ENCODE results near the gene CLEC18C. TPM values are rescaled to one million over a fixed set of nuclear protein-coding genes. Genes with fewer than 3 reads are reported as not detected.
"Not testable (repeated sequence)": the region's sequence is repeated elsewhere in the genome, so short reads cannot be mapped to it uniquely, and the experiment has no call there.

CLEC18C gene
- polyA plus RNA-seq (ENCODE audit: insufficient read length in 4 of 4) = 10 to 100 TPM; 37.1 to 75.5 (median 59.6) TPM

DNA sequence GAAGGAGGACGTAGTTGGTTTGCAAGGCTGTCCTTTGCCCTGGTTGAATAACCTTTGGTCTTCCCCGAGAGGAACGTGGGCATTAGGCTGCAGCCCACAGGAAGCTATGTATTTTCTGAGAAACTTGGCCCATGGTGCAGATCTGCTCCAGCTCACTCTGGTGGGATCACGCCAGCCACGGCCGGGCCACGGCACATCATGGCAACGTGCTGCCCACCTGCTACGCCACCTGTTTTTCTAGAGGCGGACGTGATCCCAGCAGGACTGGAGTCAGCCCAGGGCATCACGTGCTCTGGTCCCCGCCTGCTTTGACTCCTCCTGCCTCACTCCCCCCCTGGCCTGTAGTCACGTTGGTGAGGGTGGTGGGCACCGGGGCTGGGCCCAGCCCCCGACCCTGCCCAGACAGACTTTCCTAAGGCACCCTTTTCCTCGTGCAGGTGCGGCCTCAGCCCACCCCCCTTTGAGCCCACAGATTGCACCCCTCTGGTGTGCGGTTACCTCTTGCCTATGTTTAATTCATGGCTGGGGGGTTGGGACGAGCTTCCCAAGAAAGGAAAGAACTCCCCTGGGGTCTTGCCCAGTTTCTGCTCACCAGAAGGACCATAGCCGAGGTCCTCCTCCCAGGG lies at the start of gene CLEC18C:
Gene CLEC18C (plus strand): TSS at position 576 of the 626 bp plus-strand sequence. CDS start 492 bp downstream, outside the sequence.
- not testable (repeated sequence) for DNase-seq (ENCODE audit: low read depth in 4 of 4, low spot score in 2 of 4)

DNA sequence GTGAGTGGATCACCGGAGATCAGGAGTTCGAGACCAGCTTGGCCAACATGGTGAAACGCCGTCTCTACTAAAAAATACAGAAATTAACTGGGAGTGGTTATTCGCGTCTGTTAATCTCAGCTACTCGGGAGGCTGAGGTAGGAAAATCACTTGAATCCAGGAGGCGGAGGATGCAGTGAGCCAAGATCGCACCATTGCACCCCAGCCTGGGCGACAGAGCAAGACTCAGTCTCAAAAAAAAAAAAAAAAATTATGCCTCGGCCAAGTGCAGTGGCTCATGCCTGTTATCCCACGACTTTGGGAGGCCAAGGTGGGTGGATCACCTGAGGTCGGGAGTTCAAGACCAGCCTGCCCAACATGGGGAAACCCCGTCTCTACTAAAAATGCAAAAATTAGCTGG lies 49.8 kb upstream of the CLEC18C start:
- DNase-seq (ENCODE audit: low read depth in 4 of 4, low spot score in 2 of 4) = not testable (repeated sequence)

DNA sequence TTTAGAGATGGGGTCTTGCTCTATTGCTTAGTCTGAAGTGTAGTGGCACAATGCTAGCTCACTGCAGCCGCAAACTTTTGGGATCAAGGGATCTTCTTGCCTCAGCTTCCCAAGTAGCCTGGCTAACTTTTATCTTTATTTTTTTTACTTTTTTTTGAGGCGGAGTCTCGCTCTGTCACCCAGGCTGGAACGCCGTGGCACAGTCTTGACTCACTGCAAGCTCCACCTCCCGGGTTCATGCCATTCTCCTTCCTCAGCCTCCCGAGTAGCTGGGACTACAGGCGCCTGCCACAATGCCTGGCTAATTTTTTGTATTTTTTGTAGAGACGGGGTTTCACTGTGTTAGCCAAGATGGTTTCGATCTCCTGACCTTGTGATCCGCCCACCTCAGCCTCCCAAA lies 47.4 kb upstream of the CLEC18C start:
- not testable (repeated sequence) for DNase-seq (ENCODE audit: low read depth in 4 of 4, low spot score in 2 of 4)

DNA sequence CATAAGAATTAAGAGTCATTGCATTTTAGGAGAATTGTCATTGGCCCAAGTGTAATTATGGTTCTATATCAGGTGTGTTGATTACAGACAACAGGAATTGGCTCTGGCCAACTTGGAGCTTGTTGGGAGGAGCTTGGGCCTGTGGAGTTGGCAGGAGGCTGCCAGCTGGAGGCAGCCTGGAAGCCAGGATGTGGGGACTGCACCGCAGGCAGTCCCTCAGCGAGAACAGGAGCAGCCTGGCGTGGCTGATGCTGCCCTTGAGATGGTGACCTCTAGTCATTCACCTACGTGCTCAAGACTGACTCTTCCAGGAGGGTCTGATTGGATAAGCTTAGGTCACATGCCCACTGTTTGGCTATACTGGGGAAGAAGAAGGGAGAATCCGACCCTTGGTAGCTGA lies 45.9 kb upstream of the CLEC18C start:
- not testable (repeated sequence) for DNase-seq (ENCODE audit: low read depth in 4 of 4, low spot score in 2 of 4)

DNA sequence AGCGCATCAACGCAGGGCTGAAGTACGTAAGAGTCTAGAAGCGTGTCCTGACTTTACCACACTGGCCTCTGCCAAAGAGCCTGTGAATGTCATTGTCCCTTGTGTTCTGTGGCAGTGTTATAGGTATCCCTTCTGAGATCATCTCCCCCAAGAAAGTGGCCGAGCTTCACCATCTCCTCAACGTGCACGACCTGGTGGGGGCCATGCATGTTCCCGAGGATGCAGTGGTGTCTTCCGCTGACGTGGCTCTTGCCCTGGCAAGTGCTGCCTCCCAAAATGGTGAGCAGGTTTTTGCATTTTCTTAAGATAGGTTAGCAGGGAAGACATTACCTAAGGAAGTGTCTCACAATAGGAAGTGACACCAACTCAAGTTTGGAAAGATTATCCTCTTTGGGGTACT lies 44.7 kb upstream of the CLEC18C start:
- DNase-seq (ENCODE audit: low read depth in 4 of 4, low spot score in 2 of 4) = not testable (repeated sequence)

DNA sequence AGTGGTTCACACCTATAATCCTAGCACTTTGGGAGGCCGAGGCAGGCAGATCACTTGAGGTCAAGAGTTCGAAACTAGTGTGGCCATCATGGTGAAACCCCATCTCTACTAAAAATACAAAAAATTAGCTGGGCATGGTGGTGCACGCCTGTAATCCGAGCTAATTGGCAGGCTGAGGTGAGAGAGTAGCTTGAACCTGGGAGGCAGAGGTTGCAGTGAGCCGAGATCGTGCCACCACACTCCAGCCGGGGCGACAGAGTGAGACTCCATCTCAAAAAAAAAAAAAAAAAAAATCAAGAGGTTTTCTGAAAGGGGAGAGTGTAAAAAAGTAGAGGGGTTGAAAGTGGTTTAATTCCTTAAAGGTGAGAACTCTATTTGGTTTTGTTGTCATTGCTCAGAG lies 37.8 kb upstream of the CLEC18C start:
- DNase-seq (ENCODE audit: low read depth in 4 of 4, low spot score in 2 of 4) = not testable (repeated sequence)

DNA sequence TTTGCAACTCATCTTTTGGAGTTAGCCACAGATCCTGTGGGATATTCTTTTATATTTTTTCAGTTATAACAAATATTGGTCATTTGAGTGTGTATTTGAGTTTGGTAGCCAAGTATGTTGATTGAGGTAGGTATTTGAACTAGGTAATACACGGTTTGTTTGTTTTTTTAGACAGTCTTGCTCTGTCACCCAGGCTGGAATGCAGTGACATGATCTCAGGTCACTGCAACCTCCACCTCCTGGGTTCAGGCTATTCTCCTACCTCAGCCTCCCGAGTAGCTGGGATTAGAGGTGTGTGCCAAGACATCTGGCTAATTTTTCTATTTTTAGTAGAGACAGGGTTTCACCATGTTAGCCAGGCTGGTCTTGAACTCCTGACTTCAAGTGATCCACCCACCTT lies 37.0 kb upstream of the CLEC18C start:
- DNase-seq (ENCODE audit: low read depth in 4 of 4, low spot score in 2 of 4) = not testable (repeated sequence)

DNA sequence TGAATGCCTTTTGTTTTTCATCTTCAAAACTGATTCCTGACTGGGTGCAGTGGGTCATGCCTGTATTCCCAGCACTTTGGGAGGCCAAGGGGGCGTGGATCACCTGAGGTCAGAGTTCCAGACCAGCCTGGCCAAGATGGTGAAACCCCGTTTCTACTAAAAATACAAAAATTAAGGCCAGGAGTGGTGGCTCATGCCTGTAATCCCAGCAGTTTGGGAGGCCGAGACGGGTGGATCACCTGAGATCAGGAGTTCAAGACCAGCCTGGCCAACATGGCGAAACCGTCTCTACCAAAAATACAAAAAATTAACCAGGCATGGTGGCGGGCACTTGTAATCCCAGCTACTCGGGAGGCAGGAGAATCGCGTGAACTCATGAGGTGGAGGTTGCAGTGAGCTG lies 30.8 kb upstream of the CLEC18C start:
- DNase-seq (ENCODE audit: low read depth in 4 of 4, low spot score in 2 of 4) = not testable (repeated sequence)

DNA sequence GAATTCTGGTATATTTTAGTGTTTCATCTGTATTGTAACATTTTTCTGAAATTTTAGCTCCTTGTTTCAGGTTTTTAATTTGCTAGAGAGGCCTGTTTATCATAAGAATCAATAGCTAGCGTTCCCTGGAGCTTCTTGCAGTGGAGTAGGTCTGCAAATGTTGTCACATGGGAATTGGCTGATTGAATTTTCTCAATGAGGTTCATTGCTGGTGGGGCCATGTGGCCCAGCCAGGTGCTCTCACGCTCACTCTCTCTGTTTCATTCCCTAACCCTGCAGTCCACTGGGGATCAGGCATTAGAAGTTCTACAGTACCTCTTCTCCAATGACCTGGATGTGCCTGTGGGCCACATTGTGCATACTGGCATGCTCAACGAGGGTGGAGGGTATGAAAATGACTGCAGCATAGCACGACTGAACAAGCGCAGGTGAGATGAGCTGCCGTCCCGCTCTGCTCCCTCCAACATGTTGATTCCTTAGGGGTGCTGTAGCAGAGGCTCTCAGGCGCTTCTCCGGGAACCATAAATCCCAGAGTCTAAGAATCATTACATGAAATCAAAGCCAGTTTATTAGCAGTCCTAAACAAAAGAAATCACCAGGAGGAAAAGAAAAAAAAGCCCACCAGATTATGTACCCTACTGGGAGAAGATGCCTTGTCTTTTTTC lies 30.2 kb upstream of the CLEC18C start:
- DNase-seq (ENCODE audit: low read depth in 4 of 4, low spot score in 2 of 4) = not testable (repeated sequence)

DNA sequence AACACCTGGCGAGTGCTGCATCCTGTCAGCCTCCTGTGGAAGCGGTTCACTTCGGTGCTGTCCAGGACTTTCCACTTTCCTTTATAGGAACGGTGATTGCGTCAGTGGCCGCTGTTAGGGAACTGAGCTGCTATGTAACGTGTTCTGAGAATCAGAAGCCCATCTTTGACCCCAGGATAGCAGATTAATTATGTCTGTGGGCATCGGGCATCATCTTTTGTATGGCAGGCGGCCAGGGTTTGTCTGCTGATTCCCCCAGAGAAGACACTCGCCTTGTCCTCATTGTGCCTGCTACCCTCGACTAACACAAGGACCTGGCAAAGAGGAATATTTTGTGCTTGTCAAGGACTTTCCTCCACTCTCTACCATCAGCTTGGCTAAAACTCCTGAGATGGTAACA lies 25.7 kb upstream of the CLEC18C start:
- DNase-seq (ENCODE audit: low read depth in 4 of 4, low spot score in 2 of 4) = not testable (repeated sequence)

DNA sequence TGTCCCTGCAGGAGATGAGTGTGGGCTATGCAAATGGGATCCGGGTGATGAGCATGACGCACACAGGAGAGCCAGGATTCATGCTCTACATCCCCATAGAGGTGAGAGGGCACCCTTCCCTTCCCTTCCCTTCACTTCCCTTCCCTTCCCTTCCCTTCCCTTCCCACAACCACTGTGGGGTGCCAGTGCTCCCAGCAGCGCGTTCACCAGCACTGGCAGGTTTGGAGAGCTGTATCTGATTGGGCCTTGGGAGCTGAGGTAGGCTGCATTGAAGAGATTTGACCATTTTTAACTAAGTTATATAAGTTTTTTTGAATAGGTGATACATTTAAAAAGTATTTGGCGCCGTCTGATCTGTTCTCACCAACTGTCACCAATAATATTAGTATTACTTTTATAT lies 25.1 kb upstream of the CLEC18C start:
- DNase-seq (ENCODE audit: low read depth in 4 of 4, low spot score in 2 of 4) = not testable (repeated sequence)

DNA sequence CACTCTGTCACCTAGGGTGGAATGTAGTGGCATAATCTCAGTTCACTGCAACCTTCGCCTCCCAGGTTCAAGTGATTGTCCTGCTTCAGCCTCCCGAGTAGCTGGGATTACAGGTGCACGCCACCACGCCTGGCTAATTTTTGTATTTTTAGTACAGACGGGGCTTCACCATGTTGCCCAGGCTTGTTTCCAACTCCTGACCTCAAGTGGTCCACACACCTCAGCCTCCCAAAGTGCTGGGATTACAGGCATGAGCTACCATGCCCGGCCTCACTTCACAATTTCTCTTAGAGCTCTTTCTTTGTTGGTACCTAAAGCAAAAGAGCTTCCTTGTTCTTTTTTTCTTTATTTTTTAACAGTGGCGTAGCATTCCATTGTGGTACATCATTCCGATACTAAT lies 24.3 kb upstream of the CLEC18C start:
- DNase-seq (ENCODE audit: low read depth in 4 of 4, low spot score in 2 of 4) = not testable (repeated sequence)

DNA sequence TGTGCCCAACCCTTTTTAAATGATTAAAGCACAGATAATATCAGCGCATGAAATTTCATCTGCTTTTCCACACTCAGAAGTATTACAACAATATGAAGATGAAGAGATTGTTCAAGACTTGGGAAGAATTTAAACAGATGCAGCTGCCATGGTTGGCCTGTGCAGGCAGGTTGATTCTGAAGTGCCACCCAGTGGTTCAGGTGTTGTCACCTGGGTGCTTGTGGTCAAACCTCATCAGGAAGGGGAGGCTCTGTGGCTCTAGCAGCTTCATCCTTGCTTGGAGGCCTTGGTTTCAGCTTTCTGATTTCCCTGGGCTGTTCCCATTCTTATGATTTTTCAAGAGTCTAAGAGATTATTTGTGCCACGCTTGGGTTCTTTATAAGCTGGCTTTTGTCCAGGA lies 22.2 kb upstream of the CLEC18C start:
- DNase-seq (ENCODE audit: low read depth in 4 of 4, low spot score in 2 of 4) = no peak

DNA sequence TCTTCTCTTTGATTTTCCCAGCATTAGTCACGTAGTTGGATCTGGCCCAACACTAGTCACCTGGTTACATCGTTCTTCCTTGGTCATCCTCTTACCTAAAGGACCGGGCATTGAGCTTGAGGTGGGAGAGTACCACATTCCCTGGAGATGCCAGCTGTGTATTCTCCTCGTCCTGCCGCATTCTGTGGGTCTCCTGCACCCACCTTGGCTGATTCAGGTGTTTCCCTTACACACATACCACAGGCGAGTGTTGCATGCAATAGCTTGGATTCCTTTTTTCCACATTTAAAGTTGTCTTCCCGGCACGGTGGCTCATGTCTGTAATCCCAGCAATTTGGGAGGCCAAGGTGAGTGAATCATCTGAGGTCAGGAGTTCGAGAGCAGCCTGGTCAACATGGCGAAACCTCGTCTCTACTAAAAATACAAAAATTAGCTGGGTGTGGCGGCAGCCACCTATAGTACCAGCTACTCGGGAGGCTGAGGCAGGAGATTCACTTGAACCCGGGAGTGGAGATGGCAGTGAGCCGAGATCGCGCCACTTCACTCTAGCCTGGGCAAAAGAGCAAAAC lies 21.6 kb upstream of the CLEC18C start:
- no peak for DNase-seq (ENCODE audit: low read depth in 4 of 4, low spot score in 2 of 4)

DNA sequence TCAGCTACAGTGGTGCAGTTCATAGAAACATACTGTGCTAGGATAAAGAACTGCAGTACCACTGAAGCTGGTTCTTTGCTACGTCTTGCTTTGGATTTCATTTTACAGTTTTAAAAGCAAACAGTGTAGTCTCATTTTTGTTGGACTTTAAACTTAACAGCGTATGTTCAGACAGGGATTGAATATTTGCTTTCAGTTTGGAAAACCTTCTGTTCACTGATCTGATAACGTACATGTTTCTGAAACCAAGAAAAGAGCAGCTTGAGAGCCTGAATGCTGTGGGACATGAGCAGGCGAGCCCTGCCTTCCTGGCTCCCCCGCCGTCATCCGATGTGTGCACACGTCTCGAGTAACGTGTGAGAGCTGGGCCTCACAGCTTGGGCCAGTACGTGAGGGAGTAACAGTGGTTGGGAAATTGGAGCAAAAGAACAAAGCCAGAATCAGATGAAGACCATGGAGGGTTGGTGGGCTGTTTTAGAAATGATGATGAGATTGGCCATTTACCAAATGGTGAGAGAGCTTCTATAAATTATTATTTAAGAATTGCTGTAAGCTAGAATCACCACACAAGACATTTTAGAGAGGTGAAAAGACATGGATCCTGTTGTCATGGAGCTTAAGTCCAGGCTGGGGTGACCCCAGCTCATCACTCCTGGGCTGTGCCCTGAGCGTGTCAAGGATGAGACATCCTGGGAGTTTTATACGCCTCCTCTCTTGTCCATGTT lies 20.8 kb upstream of the CLEC18C start:
- no peak for DNase-seq (ENCODE audit: low read depth in 4 of 4, low spot score in 2 of 4)

DNA sequence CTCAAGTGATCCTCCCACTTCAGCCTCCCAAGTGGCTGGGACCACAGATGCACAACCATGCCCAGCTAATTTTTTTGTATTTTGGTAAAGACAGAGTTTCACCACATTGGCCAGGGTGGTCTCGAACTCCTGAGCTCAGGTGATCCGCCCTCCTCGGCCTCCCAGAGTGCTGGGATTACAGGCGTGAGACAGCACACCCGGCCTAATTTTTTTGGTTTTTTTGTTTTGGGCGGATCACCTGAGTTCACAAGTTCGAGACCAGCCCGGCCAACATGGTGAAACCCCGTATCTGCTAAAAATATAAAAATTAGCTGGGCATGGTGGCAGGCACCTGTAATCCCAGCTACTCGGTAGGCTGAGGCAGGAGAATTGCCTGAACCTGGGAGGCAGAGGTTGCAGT lies 18.9 kb upstream of the CLEC18C start:
- DNase-seq (ENCODE audit: low read depth in 4 of 4, low spot score in 2 of 4) = not testable (repeated sequence)

DNA sequence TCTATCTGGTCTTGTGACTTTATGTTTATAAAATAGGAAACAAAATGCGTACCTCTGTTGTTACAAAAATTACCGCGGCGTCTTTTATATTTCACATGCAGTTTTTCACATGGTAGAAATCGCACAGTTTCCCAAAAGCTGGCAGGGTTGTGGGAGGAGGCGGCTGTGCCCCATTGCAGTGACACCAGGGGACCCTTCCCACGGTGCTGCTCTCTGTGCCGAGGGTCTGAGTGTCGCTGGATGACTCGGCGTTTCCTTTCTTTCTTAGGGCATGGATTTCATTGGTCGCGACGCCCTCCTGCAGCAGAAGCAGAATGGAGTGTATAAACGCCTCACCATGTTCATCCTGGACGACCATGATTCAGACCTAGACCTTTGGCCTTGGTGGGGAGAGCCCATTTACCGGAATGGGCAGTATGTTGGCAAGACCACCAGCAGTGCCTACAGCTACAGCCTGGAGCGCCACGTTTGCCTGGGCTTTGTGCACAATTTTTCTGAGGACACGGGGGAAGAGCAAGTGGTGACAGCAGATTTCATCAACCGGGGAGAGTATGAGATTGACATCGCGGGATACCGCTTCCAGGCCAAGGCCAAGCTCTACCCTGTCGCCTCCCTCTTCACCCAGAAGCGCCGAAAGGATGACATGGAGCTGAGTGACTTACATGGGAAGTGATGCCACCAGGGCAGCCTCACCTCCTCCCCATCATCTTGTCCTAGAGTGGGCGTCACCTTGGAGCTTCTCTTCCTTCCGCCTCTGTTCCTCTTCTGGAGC lies 17.2 kb upstream of the CLEC18C start:
- no peak for DNase-seq (ENCODE audit: low read depth in 4 of 4, low spot score in 2 of 4)

DNA sequence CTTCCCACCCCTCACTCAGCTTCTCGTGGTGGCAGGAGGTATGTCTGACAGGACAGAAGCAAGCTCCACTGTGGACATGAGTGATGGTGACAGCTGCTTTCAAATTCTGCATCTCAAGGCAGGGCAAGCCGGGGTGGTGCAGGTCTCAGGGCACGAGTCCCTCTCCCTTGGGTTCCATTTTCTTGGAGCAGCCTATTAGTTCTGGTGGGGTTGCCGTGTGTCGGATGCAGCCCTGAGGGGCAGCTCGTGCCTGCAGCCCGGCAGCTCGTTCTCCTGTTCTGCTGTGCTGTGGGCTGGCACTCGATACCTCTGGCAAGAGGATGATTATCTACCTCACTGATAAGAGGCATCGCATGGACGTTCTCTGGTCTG lies 16.5 kb upstream of the CLEC18C start:
- DNase-seq (ENCODE audit: low read depth in 4 of 4, low spot score in 2 of 4) = no peak

DNA sequence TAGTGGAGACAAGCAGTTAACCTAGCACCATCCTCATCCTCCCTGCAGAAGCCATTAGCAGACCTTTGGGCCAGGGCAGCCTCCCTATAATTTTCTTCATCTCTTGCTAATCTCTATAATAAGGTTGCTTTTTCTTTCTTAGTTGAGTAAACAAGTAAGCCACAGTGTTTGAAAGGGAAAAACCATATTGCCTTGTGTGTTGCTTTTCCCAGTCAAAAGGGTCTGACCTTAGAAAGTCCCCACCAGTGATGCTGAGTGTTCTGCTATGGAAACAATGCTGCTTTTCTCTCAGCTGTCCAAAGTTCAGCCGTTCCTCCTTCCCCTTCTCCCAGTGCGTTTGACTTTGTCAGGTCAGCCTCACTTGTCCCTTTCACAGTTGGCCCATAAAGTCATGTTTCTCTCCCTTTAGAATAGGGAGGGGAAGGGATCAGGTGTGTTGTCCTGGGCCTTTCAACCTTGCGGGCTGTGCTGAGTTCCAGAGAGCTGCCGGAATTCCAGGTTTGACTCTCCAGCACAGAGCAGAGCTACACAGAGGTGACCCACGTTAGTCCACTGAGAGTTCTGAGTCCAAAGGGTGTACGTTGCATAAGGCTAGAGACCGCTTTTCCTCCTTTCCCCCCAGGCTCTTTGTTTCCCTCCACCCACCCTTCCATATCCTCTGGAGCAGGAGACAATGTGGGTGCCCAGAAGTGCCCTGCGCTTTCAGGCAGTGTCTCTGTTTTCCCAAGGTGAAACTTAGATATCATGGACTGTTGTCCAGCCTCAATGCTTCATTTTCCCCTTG lies 15.9 kb upstream of the CLEC18C start:
- no peak for DNase-seq (ENCODE audit: low read depth in 4 of 4, low spot score in 2 of 4)
